Endodermal cell (in vitro differentiated cells): Measurements from ENCODE around the gene GAB2. TPM values are rescaled to one million over a fixed set of nuclear protein-coding genes. Genes with fewer than 3 reads are reported as not detected.

Source experiments
- DNase-seq: peaks from one replicate; pipeline ENCODE4 v3.0.0-alpha.2; 2017
- H3K27ac ChIP-seq: 2 replicates; pipeline ENCODE4 v1.5.1; 2013; ENCODE audit warnings: mild to moderate bottlenecking, low read depth, low read length, moderate library complexity
- H3K27me3 ChIP-seq: 2 replicates; pipeline ENCODE4 v1.6.1; 2013; ENCODE audit warnings: mild to moderate bottlenecking, low read length, moderate library complexity; ENCODE audit not compliant: insufficient read depth, control insufficient read depth, poor library complexity, severe bottlenecking
- H3K36me3 ChIP-seq: 2 replicates; pipeline ENCODE4 v1.7.0; 2013; ENCODE audit warnings: mild to moderate bottlenecking, low read length, moderate library complexity; ENCODE audit not compliant: control insufficient read depth, insufficient read depth
- H3K4me1 ChIP-seq: one replicate; pipeline ENCODE4 v1.7.0; 2013; ENCODE audit warnings: low read length; ENCODE audit not compliant: control insufficient read depth, insufficient read depth
- H3K4me3 ChIP-seq: 2 replicates; pipeline ENCODE4 v1.5.1; 2013; ENCODE audit warnings: mild to moderate bottlenecking, low read length, moderate library complexity
- H3K9ac ChIP-seq: 2 replicates; pipeline ENCODE4 v1.6.1; 2013; ENCODE audit warnings: mild to moderate bottlenecking, low read length, moderate library complexity; ENCODE audit not compliant: poor library complexity, severe bottlenecking; ENCODE audit errors: extremely low read depth
- H3K9me3 ChIP-seq: 2 replicates; pipeline ENCODE4 v1.6.1; 2013; ENCODE audit warnings: mild to moderate bottlenecking, low read length, moderate library complexity; ENCODE audit not compliant: control insufficient read depth
- H3K27ac Mint-ChIP-seq: 2 replicates; pipeline ENCODE4 v1.8.0; 2020; ENCODE audit warnings: mixed read lengths
- H3K27me3 Mint-ChIP-seq: 2 replicates; pipeline ENCODE4 v1.8.0; 2021; ENCODE audit warnings: mild to moderate bottlenecking, mixed read lengths; ENCODE audit not compliant: insufficient read depth
- H3K36me3 Mint-ChIP-seq: 2 replicates; pipeline ENCODE4 v1.8.0; 2020; ENCODE audit warnings: low read depth, mixed read lengths
- H3K4me1 Mint-ChIP-seq: 2 replicates; pipeline ENCODE4 v1.8.0; 2020; ENCODE audit warnings: mixed read lengths
- H3K4me3 Mint-ChIP-seq: 2 replicates; pipeline ENCODE4 v1.8.0; 2020; ENCODE audit warnings: mild to moderate bottlenecking, moderate library complexity, mixed read lengths
- H3K9me3 Mint-ChIP-seq: 2 replicates; pipeline ENCODE4 v1.8.0; 2020; ENCODE audit warnings: mild to moderate bottlenecking, mixed read lengths
- CTCF ChIP-seq: fragments of 200-600 bp; sonication (generic); conservative IDR thresholded peaks from 2 replicates; pipeline ENCODE4 v1.5.0; 2021; ENCODE audit warnings: antibody characterized with exemption, mild to moderate bottlenecking
- WGBS, 2 experiments: methylation state at CpG; one replicate each; pipeline versions ENCODE4 v1.1.5 to v1.1.7; 2013; ENCODE audit warnings: missing lambda C conversion rate in 2 of 2, mixed read lengths in 1 of 2; ENCODE audit not compliant: insufficient coverage in 1 of 2, insufficient read length in 1 of 2; 5-methylcytosine and 5-hydroxymethylcytosine counted together
- total RNA-seq, 2 donors: library from RNA; stranded (reverse); fragmentation: NEBNext Ultra II Directional in 1 of 2; extraction: Animal tissue kit (Norgen Biotek cat#: 25700) in 1 of 2; gene quantifications; 2 replicates in 1 of 2; 3 replicates in 1 of 2; pipeline ENCODE4 v1.2.1, GENCODE V29; 2021

The GAB2 gene
- total RNA-seq, 2 donors from 2014 or later = 26.9 to 62.8 TPM

GRCh38 chr11:78187366-78188285, 230.0 kb downstream of the GAB2 start:
- Histone ChIP-seq H3K4me3 (peak overlapping the region; percentile 84), H3K9me3 (no peaks in the 10 kb centered on the region), H3K27ac (no peak overlapping the region), H3K27me3 (no peaks in the 10 kb centered on the region), H3K4me1 (peaks cover 10% of the 10 kb centered on the region), H3K9ac (no peak overlapping the region), H3K36me3 (no peaks in the 10 kb centered on the region)
- Mint-ChIP-seq H3K27ac (peak overlapping the region; percentile 82), H3K27me3 (peaks cover 22% of the 10 kb centered on the region), H3K4me3 (peak overlapping the region; percentile 86), H3K36me3 (peaks cover 2% of the 10 kb centered on the region), H3K4me1 (peaks cover 15% of the 10 kb centered on the region), H3K9me3 (no peaks in the 10 kb centered on the region)
- WGBS, 2 experiments = 30 to 36% methylated on average over 18 to 30 of the region's 31 CpGs
- TF ChIP-seq CTCF = no peak
- DNase-seq = no peak

- Mint-ChIP-seq H3K36me3 (peaks cover 3% of the 10 kb centered on the region), H3K4me3 (no peak overlapping the region), H3K27me3 (no peaks in the 10 kb centered on the region), H3K9me3 (no peaks in the 10 kb centered on the region), H3K27ac (no peak overlapping the region), H3K4me1 (peaks cover 35% of the 10 kb centered on the region)
- H3K9ac ChIP-seq = no peak overlapping the region
- DNase-seq = no peak
- peaks cover 11% of the 10 kb centered on the region for H3K4me1 ChIP-seq
- no peak for TF ChIP-seq CTCF
- no peaks in the 10 kb centered on the region for H3K36me3 ChIP-seq
- WGBS, 2 experiments = 94 to 97% methylated on average over 2 of the region's 2 CpGs
- no peaks in the 10 kb centered on the region for H3K27me3 ChIP-seq
- H3K4me3 ChIP-seq = no peak overlapping the region
- H3K27ac ChIP-seq = no peak overlapping the region
- no peaks in the 10 kb centered on the region for H3K9me3 ChIP-seq
Observed at GRCh38 chr11:78181185-78181584, 236.4 kb downstream of the GAB2 start.

GRCh38 chr11:78180751-78181150, 236.9 kb downstream of the GAB2 start:
- H3K27ac Mint-ChIP-seq = no peak overlapping the region
- no peak overlapping the region for H3K4me3 Mint-ChIP-seq
- 95 to 100% methylated on average over 1 to 3 of the region's 4 CpGs for WGBS, 2 experiments
- H3K36me3 ChIP-seq = no peaks in the 10 kb centered on the region
- H3K9ac ChIP-seq = no peak overlapping the region
- TF ChIP-seq CTCF = no peak
- no peaks in the 10 kb centered on the region for H3K9me3 Mint-ChIP-seq
- no peak for DNase-seq
- peaks cover 35% of the 10 kb centered on the region for H3K4me1 Mint-ChIP-seq
- no peaks in the 10 kb centered on the region for H3K27me3 Mint-ChIP-seq
- no peaks in the 10 kb centered on the region for H3K9me3 ChIP-seq
- no peaks in the 10 kb centered on the region for H3K27me3 ChIP-seq
- no peak overlapping the region for H3K27ac ChIP-seq
- H3K4me1 ChIP-seq = peaks cover 11% of the 10 kb centered on the region
- no peak overlapping the region for H3K4me3 ChIP-seq
- peaks cover 5% of the 10 kb centered on the region for H3K36me3 Mint-ChIP-seq
